Measurements from ENCODE around the gene SDCCAG8. TPM values are rescaled to one million over a fixed set of nuclear protein-coding genes. Genes with fewer than 3 reads are reported as not detected.

Gene SDCCAG8
- polyA plus RNA-seq, 2 of the 4 experiments (the other 2 are of a cell fraction): 48.8 to 64.8 TPM

- WGBS (ENCODE audit: missing lambda C conversion rate): 83% methylated on average over 4 of the region's 4 CpGs
- TF ChIP-seq HES2 (IDR thresholded peaks at IDR 0.05) (no peak), POLR2A (IDR thresholded peaks at IDR 0.05; ENCODE audit: low read length) (no peak), BCL3 (IDR thresholded peaks at IDR 0.05) (no peak)
- H3K4me3 ChIP-seq: no peak overlapping the region
- no peak overlapping the region for H3K4me2 ChIP-seq
- H3K9me3 ChIP-seq: no peaks in the 10 kb centered on the region
- no peak for ATAC-seq
- DNase-seq (ENCODE audit: low read depth in 1 of 2, low spot score in 1 of 2): no peak
- no peaks in the 10 kb centered on the region; the same call in 2 of the 3 replicates for H3K4me1 ChIP-seq
- FAIRE-seq: no peak
- CTCF ChIA-PET: interaction anchor here (1.2 kb wide), 1 partner anchor 9 kb away, joined by 3 read pairs; no protein-coding TSS in a partner anchor
- POLR2A ChIA-PET: interaction anchor here (0.7 kb wide), 1 partner anchor 10 kb away, joined by 3 read pairs; no protein-coding TSS in a partner anchor
- no peak overlapping the region for H3K27ac ChIP-seq
Observed at GRCh38 chr1:243443557-243443956, 187.7 kb downstream of the SDCCAG8 start.

GRCh38 chr1:243447347-243447746 is 191.5 kb downstream of the SDCCAG8 start:
- no peaks in the 10 kb centered on the region for H3K4me1 ChIP-seq
- H3K4me2 ChIP-seq: no peak overlapping the region
- ChIA-PET CTCF (no interaction called here), POLR2A (no interaction called here)
- TF ChIP-seq TFCP2L1 (CRISPR knock-in tag; IDR thresholded peaks at IDR 0.05): no peak
- no peak for TF ChIP-seq FOSB (CRISPR knock-in tag; IDR thresholded peaks at IDR 0.05)
- no peak for TF ChIP-seq TP53 (CRISPR knock-in tag; IDR thresholded peaks at IDR 0.05)
- TF ChIP-seq ESRRA (IDR thresholded peaks at IDR 0.05; ENCODE audit: borderline replicate concordance, low read length): no peak
- no peak for TF ChIP-seq RCOR1 (IDR thresholded peaks at IDR 0.05; ENCODE audit: low read depth, low read length)
- TF ChIP-seq GATA3 (IDR thresholded peaks at IDR 0.05; ENCODE audit: borderline replicate concordance): no peak
- TF ChIP-seq CHD4 (IDR thresholded peaks at IDR 0.05; ENCODE audit: borderline replicate concordance): no peak
- TF ChIP-seq MYC (IDR thresholded peaks at IDR 0.05; ENCODE audit: borderline replicate concordance, low read length): no peak
- no peak for TF ChIP-seq USF2 (IDR thresholded peaks at IDR 0.05)
- TF ChIP-seq HEYL (CRISPR knock-in tag; IDR thresholded peaks at IDR 0.05): no peak
- TF ChIP-seq FOSL2 (IDR thresholded peaks at IDR 0.05): no peak
- no peak for TF ChIP-seq FOSL2 (CRISPR knock-in tag; IDR thresholded peaks at IDR 0.05)
- WGBS (ENCODE audit: missing lambda C conversion rate): 75% methylated on average over 3 of the region's 3 CpGs
- H3K9me3 ChIP-seq: no peaks in the 10 kb centered on the region
- peak in 1 of 2 experiments; percentile 22 for DNase-seq (ENCODE audit: low read depth in 1 of 2, low spot score in 1 of 2)
- ATAC-seq: no peak
- no peak overlapping the region for H3K27ac ChIP-seq
- FAIRE-seq: no peak
- no peak overlapping the region for H3K4me3 ChIP-seq

GRCh38 chr1:243447844-243448243 is 192.0 kb downstream of the SDCCAG8 start:
- WGBS (ENCODE audit: missing lambda C conversion rate): 77% methylated on average over 4 of the region's 4 CpGs
- FAIRE-seq (no peak), DNase-seq (ENCODE audit: low read depth in 1 of 2, low spot score in 1 of 2) (no peak), ATAC-seq (no peak)
- no peak overlapping the region for H3K27ac ChIP-seq
- no peaks in the 10 kb centered on the region for H3K9me3 ChIP-seq
- TF ChIP-seq SREBF2 (IDR thresholded peaks at IDR 0.05) (no peak), EP300 (IDR thresholded peaks at IDR 0.05) (no peak), HOXB13 (CRISPR knock-in tag; IDR thresholded peaks at IDR 0.05; ENCODE audit: low read depth) (no peak), HES2 (IDR thresholded peaks at IDR 0.05) (no peak), HMGXB4 (CRISPR knock-in tag; IDR thresholded peaks at IDR 0.05; ENCODE audit: borderline replicate concordance) (no peak), KDM1A (IDR thresholded peaks at IDR 0.05; ENCODE audit: low read depth) (no peak), JUNB (IDR thresholded peaks at IDR 0.05) (no peak), TP53 (CRISPR knock-in tag; IDR thresholded peaks at IDR 0.05) (no peak), ZSCAN20 (CRISPR knock-in tag; IDR thresholded peaks at IDR 0.05) (no peak), RNF2 (IDR thresholded peaks at IDR 0.05; ENCODE audit: borderline replicate concordance, low read depth) (no peak), FOXS1 (CRISPR knock-in tag; IDR thresholded peaks at IDR 0.05) (no peak), ATOH8 (CRISPR knock-in tag; IDR thresholded peaks at IDR 0.05; ENCODE audit: low read depth) (no peak), MAZ (IDR thresholded peaks at IDR 0.05; ENCODE audit: borderline replicate concordance, low read depth, low read length) (no peak), ZNF302 (CRISPR knock-in tag; IDR thresholded peaks at IDR 0.05) (no peak)
- H3K4me2 ChIP-seq: no peak overlapping the region
- H3K4me1 ChIP-seq: no peaks in the 10 kb centered on the region
- CTCF ChIA-PET: no interaction called here
- H3K4me3 ChIP-seq: no peak overlapping the region
- POLR2A ChIA-PET: no interaction called here

All from A549 (cell line).